Measurements from ENCODE around the gene AKR1C4.
"Not testable (repeated sequence)": the region's sequence is repeated elsewhere in the genome, so short reads cannot be mapped to it uniquely, and the experiment has no call there.

Gene AKR1C4

GRCh38 chr10:5242585-5242984 is 45.9 kb downstream of the AKR1C4 start:
- no peak for ATAC-seq
- TF ChIP-seq SNAI2 (CRISPR knock-in tag; IDR thresholded peaks at IDR 0.05) = no peak
- no peak for TF ChIP-seq RARB (CRISPR knock-in tag; IDR thresholded peaks at IDR 0.05)
- TF ChIP-seq ARNTL (CRISPR knock-in tag; IDR thresholded peaks at IDR 0.05; ENCODE audit: borderline replicate concordance, low read depth) = no peak
- TF ChIP-seq, protein P1, sequence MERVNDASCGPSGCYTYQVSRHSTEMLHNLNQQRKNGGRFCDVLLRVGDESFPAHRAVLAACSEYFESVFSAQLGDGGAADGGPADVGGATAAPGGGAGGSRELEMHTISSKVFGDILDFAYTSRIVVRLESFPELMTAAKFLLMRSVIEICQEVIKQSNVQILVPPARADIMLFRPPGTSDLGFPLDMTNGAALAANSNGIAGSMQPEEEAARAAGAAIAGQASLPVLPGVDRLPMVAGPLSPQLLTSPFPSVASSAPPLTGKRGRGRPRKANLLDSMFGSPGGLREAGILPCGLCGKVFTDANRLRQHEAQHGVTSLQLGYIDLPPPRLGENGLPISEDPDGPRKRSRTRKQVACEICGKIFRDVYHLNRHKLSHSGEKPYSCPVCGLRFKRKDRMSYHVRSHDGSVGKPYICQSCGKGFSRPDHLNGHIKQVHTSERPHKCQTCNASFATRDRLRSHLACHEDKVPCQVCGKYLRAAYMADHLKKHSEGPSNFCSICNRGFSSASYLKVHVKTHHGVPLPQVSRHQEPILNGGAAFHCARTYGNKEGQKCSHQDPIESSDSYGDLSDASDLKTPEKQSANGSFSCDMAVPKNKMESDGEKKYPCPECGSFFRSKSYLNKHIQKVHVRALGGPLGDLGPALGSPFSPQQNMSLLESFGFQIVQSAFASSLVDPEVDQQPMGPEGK (CRISPR knock-in tag; IDR thresholded peaks at IDR 0.05; ENCODE audit: borderline replicate concordance) = no peak
- TF ChIP-seq OSR1 (CRISPR knock-in tag; IDR thresholded peaks at IDR 0.05) = no peak
- no peak for TF ChIP-seq ZFP30 (CRISPR knock-in tag; IDR thresholded peaks at IDR 0.05)
- TF ChIP-seq PPARA (CRISPR knock-in tag; IDR thresholded peaks at IDR 0.05; ENCODE audit: borderline replicate concordance) = no peak
- no peak for TF ChIP-seq GLIS3 (CRISPR knock-in tag; IDR thresholded peaks at IDR 0.05)

DNA sequence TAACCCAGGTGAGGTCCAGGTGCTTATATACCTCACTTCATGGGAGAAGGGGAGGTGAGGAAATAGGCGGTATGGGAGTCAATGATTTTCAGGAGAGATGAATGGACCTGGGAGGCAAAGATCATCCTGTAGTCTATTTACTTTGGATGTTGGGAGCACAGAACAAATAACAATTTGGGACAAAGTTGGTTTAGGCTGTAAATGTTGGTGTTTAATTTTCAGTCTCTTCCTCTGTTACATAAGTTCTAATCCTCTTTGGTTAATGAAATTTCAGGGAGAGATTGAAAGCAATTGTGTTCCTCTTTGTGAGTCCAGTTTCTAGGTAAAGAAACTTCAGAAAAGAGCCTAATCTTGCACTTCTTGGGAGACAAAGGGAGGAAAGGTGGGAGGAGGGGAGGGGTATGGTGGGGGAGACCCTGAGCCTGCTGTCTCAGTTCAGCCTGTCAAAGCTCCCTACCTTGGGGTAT is 46.9 kb downstream of the AKR1C4 start:
- TF ChIP-seq BACH2 (CRISPR knock-in tag; IDR thresholded peaks at IDR 0.05; ENCODE audit: borderline replicate concordance) = no peak
- TF ChIP-seq CREB5 (CRISPR knock-in tag; IDR thresholded peaks at IDR 0.05; ENCODE audit: low read depth) = no peak
- TF ChIP-seq ZNF565 (CRISPR knock-in tag; conservative IDR thresholded peaks at IDR 0.05; ENCODE audit: low read depth) = no peak
- no peak for TF ChIP-seq ISL1 (CRISPR knock-in tag; IDR thresholded peaks at IDR 0.05)
- TF ChIP-seq ZC3H10 (CRISPR knock-in tag; IDR thresholded peaks at IDR 0.05) = no peak
- no peak for TF ChIP-seq ZNF70 (CRISPR knock-in tag; IDR thresholded peaks at IDR 0.05)
- no peak for TF ChIP-seq ZFP30 (CRISPR knock-in tag; IDR thresholded peaks at IDR 0.05)
- ATAC-seq = no peak

DNA sequence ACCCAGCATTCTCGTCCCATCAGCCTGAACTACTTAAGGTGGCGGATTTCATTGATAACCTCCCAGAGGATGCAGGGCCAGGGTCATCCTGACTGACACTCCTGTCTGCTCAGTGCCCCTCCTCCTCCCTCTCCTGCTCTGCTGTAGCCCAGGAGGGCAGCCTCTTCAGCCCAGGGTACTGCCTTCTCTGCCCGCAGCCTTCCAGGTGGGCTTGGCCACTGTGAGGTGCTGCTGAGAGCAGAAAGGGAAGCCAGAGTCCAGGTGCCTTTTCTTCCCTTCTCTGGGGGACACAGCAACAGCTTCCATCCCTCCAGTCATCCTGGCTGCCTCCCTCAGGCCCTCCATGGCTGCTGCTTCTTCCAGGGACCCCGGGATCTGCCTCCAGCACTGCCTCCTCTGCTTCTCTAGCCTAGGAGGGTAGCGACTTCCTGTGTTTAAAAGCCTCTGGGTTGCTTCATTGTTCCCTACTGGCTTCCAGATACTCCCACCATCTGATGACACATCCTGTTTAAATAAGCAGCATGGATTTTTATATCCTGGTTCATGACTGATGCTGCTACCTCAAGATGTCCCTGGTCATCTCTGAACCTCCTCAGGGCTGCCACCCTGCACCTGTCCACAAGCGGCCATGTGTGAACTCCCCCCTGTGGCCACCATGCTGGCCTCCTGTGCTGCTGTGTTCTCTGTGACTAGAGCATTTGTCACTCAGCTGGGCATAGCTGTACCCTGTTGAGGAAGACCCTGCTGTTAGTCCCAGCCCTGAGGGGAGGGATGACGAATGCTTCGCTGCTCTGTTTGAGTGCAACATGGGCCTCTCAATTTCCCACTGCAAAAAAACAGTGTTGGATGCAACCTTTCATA is 55.8 kb downstream of the AKR1C4 start:
- TF ChIP-seq SNAI2 (CRISPR knock-in tag; IDR thresholded peaks at IDR 0.05) = no peak
- TF ChIP-seq, protein P2, sequence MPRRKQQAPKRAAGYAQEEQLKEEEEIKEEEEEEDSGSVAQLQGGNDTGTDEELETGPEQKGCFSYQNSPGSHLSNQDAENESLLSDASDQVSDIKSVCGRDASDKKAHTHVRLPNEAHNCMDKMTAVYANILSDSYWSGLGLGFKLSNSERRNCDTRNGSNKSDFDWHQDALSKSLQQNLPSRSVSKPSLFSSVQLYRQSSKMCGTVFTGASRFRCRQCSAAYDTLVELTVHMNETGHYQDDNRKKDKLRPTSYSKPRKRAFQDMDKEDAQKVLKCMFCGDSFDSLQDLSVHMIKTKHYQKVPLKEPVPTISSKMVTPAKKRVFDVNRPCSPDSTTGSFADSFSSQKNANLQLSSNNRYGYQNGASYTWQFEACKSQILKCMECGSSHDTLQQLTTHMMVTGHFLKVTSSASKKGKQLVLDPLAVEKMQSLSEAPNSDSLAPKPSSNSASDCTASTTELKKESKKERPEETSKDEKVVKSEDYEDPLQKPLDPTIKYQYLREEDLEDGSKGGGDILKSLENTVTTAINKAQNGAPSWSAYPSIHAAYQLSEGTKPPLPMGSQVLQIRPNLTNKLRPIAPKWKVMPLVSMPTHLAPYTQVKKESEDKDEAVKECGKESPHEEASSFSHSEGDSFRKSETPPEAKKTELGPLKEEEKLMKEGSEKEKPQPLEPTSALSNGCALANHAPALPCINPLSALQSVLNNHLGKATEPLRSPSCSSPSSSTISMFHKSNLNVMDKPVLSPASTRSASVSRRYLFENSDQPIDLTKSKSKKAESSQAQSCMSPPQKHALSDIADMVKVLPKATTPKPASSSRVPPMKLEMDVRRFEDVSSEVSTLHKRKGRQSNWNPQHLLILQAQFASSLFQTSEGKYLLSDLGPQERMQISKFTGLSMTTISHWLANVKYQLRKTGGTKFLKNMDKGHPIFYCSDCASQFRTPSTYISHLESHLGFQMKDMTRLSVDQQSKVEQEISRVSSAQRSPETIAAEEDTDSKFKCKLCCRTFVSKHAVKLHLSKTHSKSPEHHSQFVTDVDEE (CRISPR knock-in tag; IDR thresholded peaks at IDR 0.05) = no peak
- no peak for TF ChIP-seq ARNTL (CRISPR knock-in tag; IDR thresholded peaks at IDR 0.05; ENCODE audit: borderline replicate concordance, low read depth)
- TF ChIP-seq ZNF8 (CRISPR knock-in tag; IDR thresholded peaks at IDR 0.05) = no peak
- no peak for ATAC-seq

- TF ChIP-seq ARNTL (CRISPR knock-in tag; IDR thresholded peaks at IDR 0.05; ENCODE audit: borderline replicate concordance, low read depth) = no peak
- TF ChIP-seq, protein P1 (CRISPR knock-in tag; IDR thresholded peaks at IDR 0.05; ENCODE audit: borderline replicate concordance) = no peak
- no peak for TF ChIP-seq OSR1 (CRISPR knock-in tag; IDR thresholded peaks at IDR 0.05)
- no peak for TF ChIP-seq CREB5 (CRISPR knock-in tag; IDR thresholded peaks at IDR 0.05; ENCODE audit: low read depth)
- TF ChIP-seq ZFP30 (CRISPR knock-in tag; IDR thresholded peaks at IDR 0.05) = no peak
- TF ChIP-seq, protein P2 (CRISPR knock-in tag; IDR thresholded peaks at IDR 0.05) = no peak
- TF ChIP-seq TOX (CRISPR knock-in tag; IDR thresholded peaks at IDR 0.05; ENCODE audit: borderline replicate concordance) = no peak
- no peak for TF ChIP-seq ESRRG (CRISPR knock-in tag; IDR thresholded peaks at IDR 0.05)
- ATAC-seq = no peak
Measured at GRCh38 chr10:5254488-5254887, 57.9 kb downstream of the AKR1C4 start.

- not testable (repeated sequence) for ATAC-seq
Measured at GRCh38 chr10:5257768-5258167, 61.1 kb downstream of the AKR1C4 start.

Measured in SK-N-SH treated with all-trans-retinoic acid at 6 μM for 48 hours (cell line).